H1 (cell line): ENCODE results near the gene GTF3C2. TPM values are rescaled to one million over a fixed set of nuclear protein-coding genes. Genes with fewer than 3 reads are reported as not detected.

Source experiments
- polyA plus RNA-seq, 7 experiments: library from polyadenylated mRNA; depleted of rRNA in 3 of 7; stranded (reverse) in 5 of 7; unstranded in 2 of 7; fragments of >200 nt in 5 of 7; fragments of 200-250 nt in 2 of 7; gene quantifications; 1 replicate in 5 of 7; 2 replicates in 1 of 7; 4 replicates in 1 of 7; pipeline versions ENCODE4 v1.2.1 to v1.2.3, GENCODE V29; 2011 to 2013; ENCODE audit warnings: missing spikeins in 2 of 7, mixed read lengths in 2 of 7
- total RNA-seq: library from RNA; stranded (reverse); fragmentation: NEBNext Ultra II Directional; extraction: Animal tissue kit (Norgen Biotek cat#: 25700); gene quantifications from 2 replicates; pipeline ENCODE4 v1.2.1, GENCODE V29; 2021

The GTF3C2 gene
- total and polyA plus RNA-seq, 2 of the 8 experiments (the other 6 are each of a cell fraction or from before 2014, with no cell fraction given), result 118 to 127 TPM

Other genes starting within 250 kb of the GTF3C2 start
- gene CGREF1, start 237.6 kb downstream of the GTF3C2 start, total RNA-seq, result 3.4 and 3.5 TPM in 2 replicates
- gene CGREF1, start 237.6 kb downstream of the GTF3C2 start, polyA plus RNA-seq (2011; rRNA removed), result 2.5 and 3.7 TPM in 2 replicates
- gene ABHD1, start 232.9 kb downstream of the GTF3C2 start, total RNA-seq, result 0.20 and 0.50 TPM in 2 replicates
- gene ABHD1, start 232.9 kb downstream of the GTF3C2 start, polyA plus RNA-seq (2011; rRNA removed), result 0.88 and 1.1 TPM in 2 replicates
- 51.2 and 54.1 TPM in 2 replicates for gene PREB, start 222.1 kb downstream of the GTF3C2 start, total RNA-seq
- gene PREB, start 222.1 kb downstream of the GTF3C2 start, polyA plus RNA-seq (2011; rRNA removed), result 72.2 and 74.4 TPM in 2 replicates
- gene PRR30, start 217.4 kb downstream of the GTF3C2 start, total RNA-seq, result not detected in 2 replicates
- not detected in 2 replicates for gene PRR30, start 217.4 kb downstream of the GTF3C2 start, polyA plus RNA-seq (2011; rRNA removed)
- gene TCF23, start 207.8 kb downstream of the GTF3C2 start, total RNA-seq, result not detected in 2 replicates
- gene TCF23, start 207.8 kb downstream of the GTF3C2 start, polyA plus RNA-seq (2011; rRNA removed), result 0.02 TPM in 2 replicates
- gene ATRAID, start 144.7 kb downstream of the GTF3C2 start, total RNA-seq, result 103 and 109 TPM in 2 replicates
- 242 and 280 TPM in 2 replicates for gene ATRAID, start 144.7 kb downstream of the GTF3C2 start, polyA plus RNA-seq (2011; rRNA removed)
- 118 and 123 TPM in 2 replicates for gene SLC5A6, start 144.5 kb downstream of the GTF3C2 start, total RNA-seq
- 183 and 329 TPM in 2 replicates for gene SLC5A6, start 144.5 kb downstream of the GTF3C2 start, polyA plus RNA-seq (2011; rRNA removed)
- gene CAD, start 139.4 kb downstream of the GTF3C2 start, total RNA-seq, result 146 and 147 TPM in 2 replicates
- 130 and 197 TPM in 2 replicates for gene CAD, start 139.4 kb downstream of the GTF3C2 start, polyA plus RNA-seq (2011; rRNA removed)
- 15.2 and 16.1 TPM in 2 replicates for gene SLC30A3, start 93.7 kb downstream of the GTF3C2 start, total RNA-seq
- 30.7 and 48.7 TPM in 2 replicates for gene SLC30A3, start 93.7 kb downstream of the GTF3C2 start, polyA plus RNA-seq (2011; rRNA removed)
- gene DNAJC5G, start 81.3 kb downstream of the GTF3C2 start, total RNA-seq, result 1.4 TPM in 2 replicates
- gene DNAJC5G, start 81.3 kb downstream of the GTF3C2 start, polyA plus RNA-seq (2011; rRNA removed), result 0.75 and 0.83 TPM in 2 replicates
- gene TRIM54, start 74.3 kb downstream of the GTF3C2 start, total RNA-seq, result 3.9 and 4.2 TPM in 2 replicates
- 5.8 and 6.1 TPM in 2 replicates for gene TRIM54, start 74.3 kb downstream of the GTF3C2 start, polyA plus RNA-seq (2011; rRNA removed)
- gene UCN, start 48.3 kb downstream of the GTF3C2 start, total RNA-seq, result not detected in 2 replicates
- gene UCN, start 48.3 kb downstream of the GTF3C2 start, polyA plus RNA-seq (2011; rRNA removed), result 0.35 and 0.93 TPM in 2 replicates
- gene MPV17, start 33.7 kb downstream of the GTF3C2 start, total RNA-seq, result 45.2 and 46.1 TPM in 2 replicates
- 148 and 181 TPM in 2 replicates for gene MPV17, start 33.7 kb downstream of the GTF3C2 start, polyA plus RNA-seq (2011; rRNA removed)
- gene EIF2B4, start 13.6 kb upstream of the GTF3C2 start, total RNA-seq, result 63.2 and 66.0 TPM in 2 replicates
- 60.0 and 61.0 TPM in 2 replicates for gene EIF2B4, start 13.6 kb upstream of the GTF3C2 start, polyA plus RNA-seq (2011; rRNA removed)
- 54.9 and 59.1 TPM in 2 replicates for gene SNX17, start 13.9 kb upstream of the GTF3C2 start, total RNA-seq
- 66.2 and 76.8 TPM in 2 replicates for gene SNX17, start 13.9 kb upstream of the GTF3C2 start, polyA plus RNA-seq (2011; rRNA removed)
- gene ZNF513, start 24.0 kb upstream of the GTF3C2 start, total RNA-seq, result 17.3 and 18.8 TPM in 2 replicates
- gene ZNF513, start 24.0 kb upstream of the GTF3C2 start, polyA plus RNA-seq (2011; rRNA removed), result 29.5 and 35.0 TPM in 2 replicates
- gene PPM1G, start 52.8 kb upstream of the GTF3C2 start, total RNA-seq, result 201 and 203 TPM in 2 replicates
- gene PPM1G, start 52.8 kb upstream of the GTF3C2 start, polyA plus RNA-seq (2011; rRNA removed), result 73.3 and 85.5 TPM in 2 replicates
- gene NRBP1, start 71.9 kb upstream of the GTF3C2 start, total RNA-seq, result 115 TPM in 2 replicates
- 137 and 145 TPM in 2 replicates for gene NRBP1, start 71.9 kb upstream of the GTF3C2 start, polyA plus RNA-seq (2011; rRNA removed)
- gene KRTCAP3, start 85.6 kb upstream of the GTF3C2 start, total RNA-seq, result 50.1 and 55.4 TPM in 2 replicates
- gene KRTCAP3, start 85.6 kb upstream of the GTF3C2 start, polyA plus RNA-seq (2011; rRNA removed), result 72.5 and 114 TPM in 2 replicates
- gene IFT172, start 133.0 kb upstream of the GTF3C2 start, total RNA-seq, result 14.0 and 15.9 TPM in 2 replicates
- 12.9 and 13.5 TPM in 2 replicates for gene IFT172, start 133.0 kb upstream of the GTF3C2 start, polyA plus RNA-seq (2011; rRNA removed)
- 13.4 and 14.7 TPM in 2 replicates for gene FNDC4, start 138.4 kb upstream of the GTF3C2 start, total RNA-seq
- 14.0 and 14.1 TPM in 2 replicates for gene FNDC4, start 138.4 kb upstream of the GTF3C2 start, polyA plus RNA-seq (2011; rRNA removed)
- 0.57 and 1.2 TPM in 2 replicates for gene GCKR, start 140.1 kb upstream of the GTF3C2 start, total RNA-seq
- 0.30 and 0.33 TPM in 2 replicates for gene GCKR, start 140.1 kb upstream of the GTF3C2 start, polyA plus RNA-seq (2011; rRNA removed)
- 37.9 and 39.2 TPM in 2 replicates for gene ZNF512, start 226.3 kb upstream of the GTF3C2 start, total RNA-seq
- 13.1 and 17.6 TPM in 2 replicates for gene ZNF512, start 226.3 kb upstream of the GTF3C2 start, polyA plus RNA-seq (2011; rRNA removed)